GM21515 (cell line): ENCODE data around the gene AFF3.
A peak's percentile ranks its signal among the peaks of the same experiment; 100 is the strongest.
"Not testable (repeated sequence)": the region's sequence is repeated elsewhere in the genome, so short reads cannot be mapped to it uniquely, and the experiment has no call there.

Source experiments
- ATAC-seq: cut with Tn5 transposase; IDR thresholded peaks from one replicate; pipeline ENCODE4 v1.9.1; 2021; ENCODE audit not compliant: unreplicated experiment

The AFF3 gene, protein sequence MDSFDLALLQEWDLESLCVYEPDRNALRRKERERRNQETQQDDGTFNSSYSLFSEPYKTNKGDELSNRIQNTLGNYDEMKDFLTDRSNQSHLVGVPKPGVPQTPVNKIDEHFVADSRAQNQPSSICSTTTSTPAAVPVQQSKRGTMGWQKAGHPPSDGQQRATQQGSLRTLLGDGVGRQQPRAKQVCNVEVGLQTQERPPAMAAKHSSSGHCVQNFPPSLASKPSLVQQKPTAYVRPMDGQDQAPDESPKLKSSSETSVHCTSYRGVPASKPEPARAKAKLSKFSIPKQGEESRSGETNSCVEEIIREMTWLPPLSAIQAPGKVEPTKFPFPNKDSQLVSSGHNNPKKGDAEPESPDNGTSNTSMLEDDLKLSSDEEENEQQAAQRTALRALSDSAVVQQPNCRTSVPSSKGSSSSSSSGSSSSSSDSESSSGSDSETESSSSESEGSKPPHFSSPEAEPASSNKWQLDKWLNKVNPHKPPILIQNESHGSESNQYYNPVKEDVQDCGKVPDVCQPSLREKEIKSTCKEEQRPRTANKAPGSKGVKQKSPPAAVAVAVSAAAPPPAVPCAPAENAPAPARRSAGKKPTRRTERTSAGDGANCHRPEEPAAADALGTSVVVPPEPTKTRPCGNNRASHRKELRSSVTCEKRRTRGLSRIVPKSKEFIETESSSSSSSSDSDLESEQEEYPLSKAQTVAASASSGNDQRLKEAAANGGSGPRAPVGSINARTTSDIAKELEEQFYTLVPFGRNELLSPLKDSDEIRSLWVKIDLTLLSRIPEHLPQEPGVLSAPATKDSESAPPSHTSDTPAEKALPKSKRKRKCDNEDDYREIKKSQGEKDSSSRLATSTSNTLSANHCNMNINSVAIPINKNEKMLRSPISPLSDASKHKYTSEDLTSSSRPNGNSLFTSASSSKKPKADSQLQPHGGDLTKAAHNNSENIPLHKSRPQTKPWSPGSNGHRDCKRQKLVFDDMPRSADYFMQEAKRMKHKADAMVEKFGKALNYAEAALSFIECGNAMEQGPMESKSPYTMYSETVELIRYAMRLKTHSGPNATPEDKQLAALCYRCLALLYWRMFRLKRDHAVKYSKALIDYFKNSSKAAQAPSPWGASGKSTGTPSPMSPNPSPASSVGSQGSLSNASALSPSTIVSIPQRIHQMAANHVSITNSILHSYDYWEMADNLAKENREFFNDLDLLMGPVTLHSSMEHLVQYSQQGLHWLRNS (N-terminal part only)

GRCh38 chr2:100142393-100142792, at the start of gene AFF3:
TSS of gene AFF3 (minus strand) at chr2:100142590. CDS start at chr2:100104454, 38,136 bp downstream.
- peak; percentile 98 for ATAC-seq

- ATAC-seq = no peak
Observed at GRCh38 chr2:100189387-100189786, 47.0 kb upstream of the AFF3 start.

GRCh38 chr2:100188326-100188725, 45.9 kb upstream of the AFF3 start:
- no peak for ATAC-seq

DNA sequence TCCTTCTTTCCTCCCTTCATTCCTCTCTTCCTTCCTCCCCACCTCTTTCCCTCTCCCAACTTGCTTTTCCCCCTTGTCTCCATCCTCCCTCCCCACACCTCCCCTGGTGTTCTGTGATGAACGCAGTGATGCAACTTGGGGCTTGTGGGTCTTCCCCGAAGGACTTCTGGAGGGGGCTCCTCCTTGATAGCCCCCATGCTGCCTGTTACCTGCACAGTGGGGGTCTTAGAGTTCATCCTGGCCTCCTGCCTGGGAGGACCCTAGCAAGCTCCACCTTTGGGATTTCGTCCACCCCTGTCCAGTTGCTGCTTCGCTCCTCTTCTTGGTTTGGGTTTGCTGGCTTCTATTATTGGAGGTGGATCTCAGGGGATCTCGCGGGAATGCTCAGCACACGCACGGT, 43.7 kb upstream of the AFF3 start:
- ATAC-seq = no peak

- ATAC-seq = no peak
Observed at GRCh38 chr2:100185516-100185915, 43.1 kb upstream of the AFF3 start.

DNA sequence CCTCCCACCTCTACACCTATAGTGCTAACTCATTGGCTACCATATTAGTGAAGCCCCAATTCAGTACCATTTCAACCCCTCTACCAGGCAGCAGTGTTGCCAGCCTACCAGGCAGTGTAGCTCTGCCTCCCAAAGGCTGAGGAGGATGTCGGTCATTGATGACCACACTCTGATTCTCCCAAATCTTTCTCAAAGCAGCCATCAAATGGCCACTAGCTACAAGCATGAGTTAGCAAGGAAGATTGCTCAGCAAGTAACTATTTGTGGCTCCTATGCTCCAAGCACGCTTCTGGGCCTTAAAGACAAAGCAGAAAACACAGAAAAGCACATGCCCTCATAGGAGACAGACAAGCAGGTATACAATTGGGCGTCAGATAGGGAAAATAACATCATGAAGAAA, 42.7 kb upstream of the AFF3 start:
- ATAC-seq = no peak

DNA sequence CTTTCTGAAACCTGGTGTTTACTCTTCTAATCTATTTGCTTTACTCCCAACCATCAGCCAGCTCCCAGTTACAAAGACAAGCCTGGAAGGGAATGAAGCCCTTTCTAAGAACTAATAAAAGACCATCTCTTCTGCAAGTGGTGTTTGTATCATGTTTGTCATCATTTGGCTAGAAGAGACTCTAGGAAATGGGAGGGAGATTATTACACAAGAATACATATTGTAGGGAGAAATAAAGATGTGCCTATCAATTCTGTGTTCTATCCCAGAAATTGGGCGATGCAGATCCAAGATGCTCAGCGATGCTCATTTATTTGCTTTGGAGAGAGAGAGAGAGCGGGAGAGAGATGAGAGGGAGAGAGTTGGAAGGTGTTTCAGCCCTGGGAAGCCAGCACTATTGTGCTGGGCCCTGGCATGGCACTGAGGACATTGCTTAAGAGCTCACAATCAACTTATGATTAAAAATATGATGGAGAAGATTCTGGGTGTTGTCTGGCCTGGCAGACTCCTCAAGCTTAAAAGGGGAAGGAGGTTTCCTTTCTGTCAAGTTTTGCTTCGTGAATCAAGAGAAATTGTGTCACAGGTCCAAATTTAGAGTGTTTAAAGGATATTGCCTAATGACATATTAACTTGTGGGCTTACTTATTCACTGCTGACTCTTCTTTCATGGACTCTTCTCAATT, 41.8 kb upstream of the AFF3 start:
- ATAC-seq = no peak

GRCh38 chr2:100182494-100183361, 40.3 kb upstream of the AFF3 start:
- no peak for ATAC-seq

GRCh38 chr2:100180503-100180902, 38.1 kb upstream of the AFF3 start:
- no peak for ATAC-seq

DNA sequence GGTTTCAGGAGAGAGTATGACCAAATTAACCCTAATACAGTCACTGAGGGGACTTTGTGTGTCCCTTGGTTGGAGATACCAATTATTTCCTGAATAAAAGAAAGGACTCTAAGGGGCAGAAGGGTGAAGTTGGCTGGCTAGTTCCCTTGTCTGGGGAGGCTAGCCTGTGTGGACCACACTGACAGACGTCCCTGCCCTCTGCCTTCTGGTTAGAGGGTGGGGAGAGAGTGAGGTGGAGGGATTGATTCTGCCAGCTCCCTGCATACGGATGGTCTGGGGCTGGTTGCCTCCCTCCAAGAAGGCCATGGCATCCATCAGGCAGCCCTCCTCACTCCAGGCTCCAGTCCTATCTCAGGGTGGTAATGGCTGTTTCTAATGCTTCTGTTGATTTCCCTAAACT, 37.4 kb upstream of the AFF3 start:
- no peak for ATAC-seq

GRCh38 chr2:100178864-100179263, 36.5 kb upstream of the AFF3 start:
- no peak for ATAC-seq

GRCh38 chr2:100178085-100178788, 35.8 kb upstream of the AFF3 start:
- ATAC-seq = no peak

- ATAC-seq = no peak
Observed at GRCh38 chr2:100176925-100177324, 34.5 kb upstream of the AFF3 start.

- ATAC-seq = no peak
Observed at GRCh38 chr2:100174026-100174431, 31.6 kb upstream of the AFF3 start.

- no peak for ATAC-seq
Observed at GRCh38 chr2:100166701-100167100, 24.3 kb upstream of the AFF3 start.

- no peak for ATAC-seq
Observed at GRCh38 chr2:100163605-100164004, 21.2 kb upstream of the AFF3 start.

GRCh38 chr2:100161945-100162620, 19.7 kb upstream of the AFF3 start:
- no peak for ATAC-seq

DNA sequence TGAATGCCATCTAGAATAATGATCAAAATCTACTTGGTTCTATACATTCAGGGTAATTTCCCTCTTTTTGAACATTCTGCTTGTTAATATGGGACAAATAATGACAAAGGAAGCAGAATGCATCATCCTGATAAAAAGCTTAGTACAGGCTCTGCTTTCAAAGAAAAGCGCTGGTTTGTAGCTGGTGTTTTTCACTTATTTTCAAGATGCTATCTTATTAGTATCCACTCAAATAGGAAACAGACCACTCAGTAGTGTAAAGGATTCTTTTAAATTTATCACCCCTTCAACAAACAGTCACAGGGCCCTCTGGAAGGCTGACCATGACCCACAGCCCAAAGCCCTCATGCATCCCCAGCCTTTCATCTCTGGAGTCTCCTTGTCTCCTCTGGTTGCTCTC, 18.0 kb upstream of the AFF3 start:
- no peak for ATAC-seq

DNA sequence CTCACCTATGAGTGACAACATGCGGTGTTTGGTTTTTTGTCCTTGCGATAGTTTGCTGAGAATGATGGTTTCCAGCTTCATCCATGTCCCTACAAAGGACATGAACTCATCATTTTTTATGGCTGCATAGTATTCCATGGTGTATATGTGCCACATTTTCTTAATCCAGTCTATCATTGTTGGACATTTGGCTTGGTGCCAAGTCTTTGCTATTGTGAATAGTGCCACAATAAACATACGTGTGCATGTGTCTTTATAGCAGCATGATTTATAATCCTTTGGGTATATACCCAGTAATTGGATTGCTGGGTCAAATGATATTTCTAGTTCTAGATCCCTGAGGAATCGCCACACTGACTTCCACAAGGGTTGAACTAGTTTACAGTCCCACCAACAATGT, 9.4 kb upstream of the AFF3 start:
- not testable (repeated sequence) for ATAC-seq
